GM08714 (cell line): ENCODE measurements around the gene LEMD3.
"Not testable (repeated sequence)": the region's sequence is repeated elsewhere in the genome, so short reads cannot be mapped to it uniquely, and the experiment has no call there.

ENCODE experiments used
- H3K4me3 ChIP-seq: fragments of 200-500 bp; sonication (Bioruptor generic); 2 replicates; pipeline ENCODE4 v1.5.1; 2014; ENCODE audit warnings: mild to moderate bottlenecking, low read length, inconsistent platforms
- ZNF274 ChIP-seq: IDR thresholded peaks from 2 replicates; pipeline ENCODE4 v1.6.1; 2012; ENCODE audit warnings: mild to moderate bottlenecking, low read depth, low read length

LEMD3 gene

GRCh38 chr12:65269603-65270002 is 100.2 kb downstream of the LEMD3 start:
- no peak overlapping the region for H3K4me3 ChIP-seq
- no peak for TF ChIP-seq ZNF274

GRCh38 chr12:65274602-65275272 is 105.4 kb downstream of the LEMD3 start:
- TF ChIP-seq ZNF274 = no peak
- H3K4me3 ChIP-seq = no peak overlapping the region

- no peak overlapping the region for H3K4me3 ChIP-seq
- no peak for TF ChIP-seq ZNF274
Measured at GRCh38 chr12:65275627-65276026, 106.2 kb downstream of the LEMD3 start.

GRCh38 chr12:65276916-65277530 is 107.6 kb downstream of the LEMD3 start:
- no peak for TF ChIP-seq ZNF274
- H3K4me3 ChIP-seq = no peak overlapping the region

- TF ChIP-seq ZNF274 = no peak
- peak overlapping the region; percentile 84; the same call in 1 of the 2 replicates for H3K4me3 ChIP-seq
Measured at GRCh38 chr12:65277994-65278575, 108.7 kb downstream of the LEMD3 start.

GRCh38 chr12:65278576-65279368 is 109.4 kb downstream of the LEMD3 start, which contains the start of gene MSRB3:
Gene MSRB3 (plus strand): TSS chr12:65278683. CDS start chr12:65308580, 29,897 bp downstream.
- peak within 1 kb of the TSS; percentile 84 for H3K4me3 ChIP-seq
- no peak for TF ChIP-seq ZNF274

GRCh38 chr12:65279369-65280112 is 110.2 kb downstream of the LEMD3 start:
- no peak for TF ChIP-seq ZNF274
- peak overlapping the region; percentile 84 for H3K4me3 ChIP-seq

GRCh38 chr12:65280306-65280705 is 110.9 kb downstream of the LEMD3 start:
- TF ChIP-seq ZNF274 = no peak
- H3K4me3 ChIP-seq = no peak overlapping the region; the same call in 1 of the 2 replicates

GRCh38 chr12:65282840-65283239 is 113.5 kb downstream of the LEMD3 start:
- H3K4me3 ChIP-seq = no peak overlapping the region
- TF ChIP-seq ZNF274 = no peak

GRCh38 chr12:65285532-65285931 is 116.1 kb downstream of the LEMD3 start:
- H3K4me3 ChIP-seq = not testable (repeated sequence)

GRCh38 chr12:65287426-65287825 is 118.0 kb downstream of the LEMD3 start:
- TF ChIP-seq ZNF274 = no peak

GRCh38 chr12:65292241-65292640 is 122.9 kb downstream of the LEMD3 start:
- TF ChIP-seq ZNF274 = no peak
- H3K4me3 ChIP-seq = no peak overlapping the region

More at GRCh38 chr12:65287426-65287825, 118.0 kb downstream of the LEMD3 start:
- no peak overlapping the region for H3K4me3 ChIP-seq

GRCh38 chr12:65293735-65294134 is 124.4 kb downstream of the LEMD3 start:
- no peak overlapping the region for H3K4me3 ChIP-seq
- TF ChIP-seq ZNF274 = no peak
